C4-2B (cell line): ENCODE measurements around the gene ARL4A.

Experiments used
- CTCF ChIP-seq: fragments of 450-650 bp; conservative IDR thresholded peaks from 2 replicates; pipeline ENCODE4 v1.5.1; 2017; ENCODE audit warnings: mild to moderate bottlenecking
- ZFX ChIP-seq: fragments of 450-650 bp; IDR thresholded peaks from 2 replicates; pipeline ENCODE4 v1.6.1; 2017

GRCh38 chr7:12738665-12739064, 51.2 kb downstream of the ARL4A start:
- TF ChIP-seq CTCF, result no peak
- TF ChIP-seq ZFX, result no peak
